A549 (cell line): ENCODE data around the gene KDM5B. TPM values are rescaled to one million over a fixed set of nuclear protein-coding genes. Genes with fewer than 3 reads are reported as not detected.

Source experiments
- ATAC-seq, 2 experiments: fragments of 200-7000 bp in 1 of 2; fragments of >200 bp in 1 of 2; cut with Nextera tagmentation in 1 of 2; cut with Tn5 transposase in 1 of 2; 3 replicates each; pipeline versions ENCODE4 v1.8.0 to v1.9.1; 2018 to 2020; ENCODE audit warnings: mild to moderate bottlenecking in 1 of 2, moderate library complexity in 1 of 2
- CTCF ChIA-PET: fragments of 300-600 bp; sonication (Branson Sonifier 250); formaldehyde crosslinking; extraction: SDS; loops from one replicate; lab custom pipeline; 2021; ENCODE audit warnings: antibody characterized with exemption, inconsistent platforms; lab: Yijun Ruan, JAX
- POLR2A ChIA-PET: fragments of 350-600 bp; formaldehyde crosslinking; extraction: SDS; loops from one replicate; lab custom pipeline; 2021; ENCODE audit warnings: antibody characterized with exemption, inconsistent platforms; lab: Yijun Ruan, JAX
- DNase-seq, 2 experiments: peaks; one replicate each; pipeline versions ENCODE4 v3.0.0 to v3.0.0-alpha.2; 2011 to 2016; ENCODE audit warnings: low read depth in 1 of 2, low spot score in 1 of 2
- FAIRE-seq: peaks from 2 replicates; lab custom pipeline; 2011; peaks lifted over from hg19 to GRCh38; lab: Jason Lieb, UNC
- H3K27ac ChIP-seq, 2 experiments: fragments of >200 bp; sonication (Bioruptor Twin); formaldehyde crosslinking; 3 replicates each; pipeline ENCODE4 v1.5.1; 2016 to 2017
- H3K4me1 ChIP-seq: fragments of >200 bp; sonication (Bioruptor Twin); formaldehyde crosslinking; 3 replicates; pipeline ENCODE4 v1.6.1; 2016
- H3K4me2 ChIP-seq: fragments of >200 bp; sonication (Bioruptor Twin); formaldehyde crosslinking; 3 replicates; pipeline ENCODE4 v1.6.1; 2016
- H3K4me3 ChIP-seq: fragments of >200 bp; sonication (Bioruptor Twin); formaldehyde crosslinking; 3 replicates; pipeline ENCODE4 v1.5.1; 2016
- H3K9me3 ChIP-seq: fragments of >200 bp; sonication (Bioruptor Twin); formaldehyde crosslinking; 3 replicates; pipeline ENCODE4 v1.6.1; 2016
- BCL3 ChIP-seq: fragments of >200 bp; sonication (Bioruptor Twin); formaldehyde crosslinking; IDR thresholded peaks from 3 replicates; pipeline ENCODE4 v1.6.1; 2016
- CEBPB ChIP-seq, 2 experiments: fragments of >200 bp in 1 of 2; sonication (Bioruptor Twin) in 1 of 2; formaldehyde crosslinking in 1 of 2; IDR thresholded peaks; 2 replicates each; pipeline ENCODE4 v1.6.1; 2012 to 2016
- CHD4 ChIP-seq: fragments of 200-600 bp; sonication (generic); IDR thresholded peaks from 2 replicates; pipeline ENCODE4 v1.6.1; 2016; ENCODE audit warnings: antibody characterized with exemption, mild to moderate bottlenecking, borderline replicate concordance
- CTCF ChIP-seq: fragments of >200 bp; sonication (Bioruptor Twin); formaldehyde crosslinking; IDR thresholded peaks from 3 replicates; pipeline ENCODE4 v1.5.1; 2016
- E2F6 ChIP-seq: IDR thresholded peaks from 2 replicates; pipeline ENCODE4 v1.6.1; 2012; ENCODE audit warnings: low read depth, borderline replicate concordance
- EHF ChIP-seq: fragments of 250-450 bp; sonication (Bioruptor Pico); IDR thresholded peaks from 2 replicates; pipeline ENCODE4 v1.5.0; 2020; ENCODE audit warnings: mild to moderate bottlenecking
- EHMT2 ChIP-seq: fragments of 200-600 bp; sonication (generic); IDR thresholded peaks from 2 replicates; pipeline ENCODE4 v1.6.1; 2016; ENCODE audit warnings: antibody characterized with exemption, low read depth, mild to moderate bottlenecking, moderate library complexity
- ESRRA ChIP-seq: fragments of 150-350 bp; IDR thresholded peaks from 2 replicates; pipeline ENCODE4 v1.6.1; 2014; ENCODE audit warnings: mild to moderate bottlenecking, low read length, borderline replicate concordance
- FOSB ChIP-seq: fragments of 250-450 bp; sonication (Bioruptor Pico); IDR thresholded peaks from 2 replicates; pipeline ENCODE4 v1.5.0; 2020; ENCODE audit warnings: mild to moderate bottlenecking, moderate library complexity
- MAFK ChIP-seq: fragments of 450-650 bp; IDR thresholded peaks from 2 replicates; pipeline ENCODE4 v1.6.1; 2014; ENCODE audit not compliant: partially characterized antibody
- MAX ChIP-seq: IDR thresholded peaks from 2 replicates; pipeline ENCODE4 v1.6.1; 2012
- PBX3 ChIP-seq: IDR thresholded peaks from 2 replicates; pipeline ENCODE4 v1.6.1; 2012
- RARB ChIP-seq: fragments of 250-450 bp; sonication (Bioruptor Pico); IDR thresholded peaks from 2 replicates; pipeline ENCODE4 v1.8.0; 2021; ENCODE audit warnings: mild to moderate bottlenecking, moderate library complexity
- RFX5 ChIP-seq: fragments of 450-650 bp; IDR thresholded peaks from 2 replicates; pipeline ENCODE4 v1.7.1; 2014; ENCODE audit warnings: antibody characterized with exemption, mild to moderate bottlenecking, moderate library complexity
- ZC3H11A ChIP-seq: fragments of 450-650 bp; IDR thresholded peaks from 2 replicates; pipeline ENCODE4 v1.6.1; 2014; ENCODE audit warnings: antibody characterized with exemption, mild to moderate bottlenecking
- ZNF302 ChIP-seq: fragments of 250-450 bp; sonication (Bioruptor Pico); IDR thresholded peaks from 2 replicates; pipeline ENCODE4 v1.9.0; 2021; ENCODE audit warnings: inconsistent platforms, mild to moderate bottlenecking, moderate library complexity
- WGBS: methylation state at CpG from one replicate; pipeline ENCODE4 v1.1.6; 2017; ENCODE audit errors: missing lambda C conversion rate; 5-methylcytosine and 5-hydroxymethylcytosine counted together
- polyA plus RNA-seq, 4 experiments: library from polyadenylated mRNA; depleted of rRNA in 3 of 4; stranded (reverse); fragments of >200 nt; fragmentation: RNase III in 1 of 4; extraction: RNeasy Plus Mini Kit Qiagen cat#74134 plus additional on column Dnase treatment in 1 of 4; gene quantifications; 2 replicates in 3 of 4; 3 replicates in 1 of 4; pipeline ENCODE4 v1.2.3, GENCODE V29; 2011 to 2017

Gene KDM5B
- polyA plus RNA-seq, 2 of the 4 experiments (the other 2 are of a cell fraction), result 15.8 to 44.3 TPM

- no peak for FAIRE-seq
- 88% methylated on average over 4 of the region's 4 CpGs for WGBS
- H3K9me3 ChIP-seq, result no peaks in the 10 kb centered on the region
- no peak overlapping the region for H3K4me2 ChIP-seq
- ChIA-PET POLR2A (no interaction called here), CTCF (interaction anchor here (0.5 to 1.6 kb wide), 2 partner anchors 10 to 444 kb away, joined by 3 to 7 read pairs; no protein-coding TSS in a partner anchor)
- no peak for DNase-seq
- H3K4me1 ChIP-seq, result peaks cover 19% of the 10 kb centered on the region; the same call in 2 of the 3 replicates
- no peak overlapping the region for H3K4me3 ChIP-seq
- no peak overlapping the region for H3K27ac ChIP-seq
- ATAC-seq, result no peak
- TF ChIP-seq RARB (CRISPR knock-in tag) (no peak), ZC3H11A (no peak), RFX5 (no peak), E2F6 (no peak), CHD4 (no peak), EHF (CRISPR knock-in tag) (no peak), ESRRA (no peak), FOSB (CRISPR knock-in tag) (no peak), CEBPB (IDR thresholded peaks at IDR 0.05) (no peak), ZNF302 (no peak), PBX3 (no peak), BCL3 (no peak), CTCF (no peak), EHMT2 (no peak), MAX (no peak)
These were observed 17.0 kb downstream of the KDM5B start for GRCh38 chr1:202791077-202791747.

- no peak for ATAC-seq
- WGBS, result 78% methylated on average over 3 of the region's 3 CpGs
These were observed 19.4 kb downstream of the KDM5B start for GRCh38 chr1:202788800-202789199.

More at GRCh38 chr1:202788800-202789199, 19.4 kb downstream of the KDM5B start:
- POLR2A ChIA-PET, result no interaction called here
- FAIRE-seq (no peak), DNase-seq (no peak)
- no peaks in the 10 kb centered on the region for H3K9me3 ChIP-seq
- CTCF ChIA-PET, result interaction anchor here (1.8 kb wide), 1 partner anchor 8 kb away, joined by 8 read pairs; no protein-coding TSS in a partner anchor
- TF ChIP-seq E2F6 (no peak), CEBPB (IDR thresholded peaks at IDR 0.05) (no peak), MAFK (no peak), RARB (CRISPR knock-in tag) (no peak)
- H3K4me3 ChIP-seq, result no peak overlapping the region
- H3K27ac ChIP-seq, result no peak overlapping the region
- H3K4me2 ChIP-seq, result no peak overlapping the region
- peaks cover 7% of the 10 kb centered on the region; the same call in 2 of the 3 replicates for H3K4me1 ChIP-seq
